ENCODE measurements around the gene ASTN2.

DNA sequence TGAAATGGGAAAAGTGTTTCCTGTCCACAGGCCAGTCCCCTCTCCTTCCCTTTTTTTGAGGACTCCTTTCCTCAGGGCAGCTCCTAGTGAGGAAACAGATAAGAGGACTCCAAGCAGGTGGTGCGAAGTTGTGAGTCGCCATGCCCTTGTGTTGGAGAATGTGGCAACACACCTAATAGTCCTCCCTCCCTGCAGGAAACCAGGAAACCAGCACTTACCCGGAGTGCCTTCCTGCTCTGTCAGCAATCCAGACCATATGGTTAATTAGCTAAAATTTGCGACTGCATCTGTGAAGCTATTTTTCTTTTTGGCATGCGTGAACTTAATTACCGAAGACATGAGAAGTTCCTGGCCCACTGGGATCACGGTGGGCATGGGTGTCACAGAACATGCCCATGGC, 657.8 kb downstream of the ASTN2 start:
- TF ChIP-seq, protein P1, sequence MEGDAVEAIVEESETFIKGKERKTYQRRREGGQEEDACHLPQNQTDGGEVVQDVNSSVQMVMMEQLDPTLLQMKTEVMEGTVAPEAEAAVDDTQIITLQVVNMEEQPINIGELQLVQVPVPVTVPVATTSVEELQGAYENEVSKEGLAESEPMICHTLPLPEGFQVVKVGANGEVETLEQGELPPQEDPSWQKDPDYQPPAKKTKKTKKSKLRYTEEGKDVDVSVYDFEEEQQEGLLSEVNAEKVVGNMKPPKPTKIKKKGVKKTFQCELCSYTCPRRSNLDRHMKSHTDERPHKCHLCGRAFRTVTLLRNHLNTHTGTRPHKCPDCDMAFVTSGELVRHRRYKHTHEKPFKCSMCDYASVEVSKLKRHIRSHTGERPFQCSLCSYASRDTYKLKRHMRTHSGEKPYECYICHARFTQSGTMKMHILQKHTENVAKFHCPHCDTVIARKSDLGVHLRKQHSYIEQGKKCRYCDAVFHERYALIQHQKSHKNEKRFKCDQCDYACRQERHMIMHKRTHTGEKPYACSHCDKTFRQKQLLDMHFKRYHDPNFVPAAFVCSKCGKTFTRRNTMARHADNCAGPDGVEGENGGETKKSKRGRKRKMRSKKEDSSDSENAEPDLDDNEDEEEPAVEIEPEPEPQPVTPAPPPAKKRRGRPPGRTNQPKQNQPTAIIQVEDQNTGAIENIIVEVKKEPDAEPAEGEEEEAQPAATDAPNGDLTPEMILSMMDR (IDR thresholded peaks at IDR 0.05; ENCODE audit: low read depth, low read length, poor library complexity, severe bottlenecking): no peak
- TF ChIP-seq EZH2phosphoT487 (IDR thresholded peaks at IDR 0.05; ENCODE audit: borderline replicate concordance, low read length): no peak

Measured in DOHH2 (cell line).